Measurements from ENCODE around the gene KLK3. TPM values are rescaled to one million over a fixed set of nuclear protein-coding genes. Genes with fewer than 3 reads are reported as not detected.

KLK3 gene
- total RNA-seq, 1 donor from 2014 or later, result not detected

- TF ChIP-seq POLR2A (IDR thresholded peaks at IDR 0.05) (no peak), CTCF (IDR thresholded peaks at IDR 0.05) (no peak), POLR2AphosphoS5 (IDR thresholded peaks at IDR 0.05; ENCODE audit: insufficient read depth in 1 of 2, low read depth in 1 of 2) (no peak)
- no peaks in the 10 kb centered on the region for H3K9me3 ChIP-seq
- DNase-seq (ENCODE audit: extremely low spot score in 2 of 2), result no peak
- no peaks in the 10 kb centered on the region for H3K36me3 ChIP-seq
- no peaks in the 10 kb centered on the region for H3K27me3 ChIP-seq
- peaks cover 18% of the 10 kb centered on the region for H3K4me1 ChIP-seq
- no peak overlapping the region for H3K27ac ChIP-seq
- H3K4me3 ChIP-seq, result no peak overlapping the region
- intact Hi-C loops (cut with DNase I), result no loop called here
Measured at GRCh38 chr19:50820549-50821247, 34.0 kb upstream of the KLK3 start.

GRCh38 chr19:50821248-50821612, 33.5 kb upstream of the KLK3 start:
- peaks cover 18% of the 10 kb centered on the region for H3K4me1 ChIP-seq
- H3K9me3 ChIP-seq, result no peaks in the 10 kb centered on the region
- intact Hi-C loops (cut with DNase I), result no loop called here
- DNase-seq (ENCODE audit: extremely low spot score in 2 of 2), result no peak
- no peaks in the 10 kb centered on the region for H3K36me3 ChIP-seq
- no peak overlapping the region for H3K4me3 ChIP-seq
- no peak overlapping the region for H3K27ac ChIP-seq
- no peaks in the 10 kb centered on the region for H3K27me3 ChIP-seq
- no peak for TF ChIP-seq POLR2A (IDR thresholded peaks at IDR 0.05)
- no peak for TF ChIP-seq POLR2AphosphoS5 (IDR thresholded peaks at IDR 0.05; ENCODE audit: insufficient read depth in 1 of 2, low read depth in 1 of 2)
- TF ChIP-seq CTCF (IDR thresholded peaks at IDR 0.05), result no peak

GRCh38 chr19:50821622-50822021, 33.1 kb upstream of the KLK3 start:
- Histone ChIP-seq H3K9me3 (no peaks in the 10 kb centered on the region), H3K27me3 (no peaks in the 10 kb centered on the region), H3K4me3 (no peak overlapping the region), H3K36me3 (no peaks in the 10 kb centered on the region), H3K4me1 (peaks cover 18% of the 10 kb centered on the region), H3K27ac (no peak overlapping the region)
- no peak for TF ChIP-seq CTCF (IDR thresholded peaks at IDR 0.05)
- TF ChIP-seq POLR2AphosphoS5 (IDR thresholded peaks at IDR 0.05; ENCODE audit: insufficient read depth in 1 of 2, low read depth in 1 of 2), result no peak
- TF ChIP-seq POLR2A (IDR thresholded peaks at IDR 0.05), result no peak
- DNase-seq (ENCODE audit: extremely low spot score in 2 of 2), result no peak
- intact Hi-C loops (cut with DNase I), result no loop called here

- Histone ChIP-seq H3K9me3 (no peaks in the 10 kb centered on the region), H3K27ac (no peak overlapping the region), H3K27me3 (no peaks in the 10 kb centered on the region), H3K36me3 (no peaks in the 10 kb centered on the region), H3K4me1 (peaks cover 18% of the 10 kb centered on the region), H3K4me3 (no peak overlapping the region)
- DNase-seq (ENCODE audit: extremely low spot score in 2 of 2), result no peak
- TF ChIP-seq CTCF (IDR thresholded peaks at IDR 0.05) (no peak), POLR2AphosphoS5 (IDR thresholded peaks at IDR 0.05; ENCODE audit: insufficient read depth in 1 of 2, low read depth in 1 of 2) (no peak), POLR2A (IDR thresholded peaks at IDR 0.05) (no peak)
- intact Hi-C loops (cut with DNase I), result no loop called here
Measured at GRCh38 chr19:50822661-50823208, 32.0 kb upstream of the KLK3 start.

GRCh38 chr19:50823389-50824042, 31.2 kb upstream of the KLK3 start, which contains the start of gene KLK1:
TSS of gene KLK1 (minus strand) at chr19:50823787. CDS start at chr19:50823748, 39 bp downstream.
- no peak for TF ChIP-seq CTCF (IDR thresholded peaks at IDR 0.05)
- no peak for TF ChIP-seq POLR2AphosphoS5 (IDR thresholded peaks at IDR 0.05; ENCODE audit: insufficient read depth in 1 of 2, low read depth in 1 of 2)
- TF ChIP-seq POLR2A (IDR thresholded peaks at IDR 0.05), result no peak
- H3K27me3 ChIP-seq, result no peaks in the 10 kb centered on the region
- H3K9me3 ChIP-seq, result no peaks in the 10 kb centered on the region
- no peak for DNase-seq (ENCODE audit: extremely low spot score in 2 of 2)
- no peak within 1 kb of the TSS for H3K27ac ChIP-seq
- no peak within 1 kb of the TSS for H3K4me3 ChIP-seq
- peaks cover 11% of the 10 kb centered on the region for H3K4me1 ChIP-seq
- H3K36me3 ChIP-seq, result no peaks in the 10 kb centered on the region
- intact Hi-C loops (cut with DNase I), result no loop called here

Data from vagina (tissue), 2 donors.